HEK293 (cell line): ENCODE results near the gene EID2.

Source experiments
- FEZF1 ChIP-seq: fragments of 450-650 bp; formaldehyde crosslinking; IDR thresholded peaks from 2 replicates; pipeline ENCODE4 v1.5.1; 2016; ENCODE audit warnings: missing biosample characterization, missing genetic modification characterization
- MYNN ChIP-seq: fragments of 450-650 bp; formaldehyde crosslinking; IDR thresholded peaks from 2 replicates; pipeline ENCODE4 v1.5.1; 2016; ENCODE audit warnings: missing biosample characterization, missing genetic modification characterization, borderline replicate concordance
- ZNF433 ChIP-seq: fragments of 450-650 bp; formaldehyde crosslinking; IDR thresholded peaks from 2 replicates; pipeline ENCODE4 v1.5.1; 2016; ENCODE audit warnings: missing biosample characterization, missing genetic modification characterization, low read depth
- TF ChIP-seq, protein P1 (sequence below): fragments of 450-650 bp; formaldehyde crosslinking; IDR thresholded peaks from 2 replicates; pipeline ENCODE4 v1.5.1; 2016; ENCODE audit warnings: missing biosample characterization, missing genetic modification characterization

DNA sequence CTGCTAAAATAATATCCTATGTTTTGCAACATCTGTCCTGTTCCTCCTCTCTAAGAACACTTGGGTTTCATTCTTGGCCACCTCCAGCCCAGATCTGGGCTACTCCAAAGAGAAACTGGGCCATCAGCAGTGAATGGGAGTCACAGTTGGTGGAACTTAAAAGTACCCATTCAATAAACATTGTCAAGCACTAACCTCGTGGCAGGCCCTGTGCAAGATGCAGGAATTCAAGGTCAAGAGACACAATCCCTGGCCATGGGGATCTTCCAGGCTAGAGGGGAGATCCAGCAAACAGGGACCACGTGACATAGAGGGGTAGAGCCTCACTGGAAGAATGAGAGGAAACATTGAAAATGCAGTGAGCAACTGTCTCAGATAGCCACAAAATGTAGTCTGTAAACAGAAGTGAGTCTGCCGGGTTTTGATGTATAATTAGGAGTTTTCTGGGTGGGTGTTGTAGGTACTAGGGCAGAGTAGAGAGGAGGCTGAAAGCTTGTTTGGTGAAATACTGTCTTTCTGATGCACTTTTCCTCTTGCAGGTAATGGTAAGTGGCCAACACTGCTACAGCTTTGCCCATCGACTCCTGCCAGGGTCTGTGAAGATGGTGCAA, 14.8 kb upstream of the EID2 start:
- no peak for TF ChIP-seq MYNN (tag by site-specific recombination)
- TF ChIP-seq, protein P1, sequence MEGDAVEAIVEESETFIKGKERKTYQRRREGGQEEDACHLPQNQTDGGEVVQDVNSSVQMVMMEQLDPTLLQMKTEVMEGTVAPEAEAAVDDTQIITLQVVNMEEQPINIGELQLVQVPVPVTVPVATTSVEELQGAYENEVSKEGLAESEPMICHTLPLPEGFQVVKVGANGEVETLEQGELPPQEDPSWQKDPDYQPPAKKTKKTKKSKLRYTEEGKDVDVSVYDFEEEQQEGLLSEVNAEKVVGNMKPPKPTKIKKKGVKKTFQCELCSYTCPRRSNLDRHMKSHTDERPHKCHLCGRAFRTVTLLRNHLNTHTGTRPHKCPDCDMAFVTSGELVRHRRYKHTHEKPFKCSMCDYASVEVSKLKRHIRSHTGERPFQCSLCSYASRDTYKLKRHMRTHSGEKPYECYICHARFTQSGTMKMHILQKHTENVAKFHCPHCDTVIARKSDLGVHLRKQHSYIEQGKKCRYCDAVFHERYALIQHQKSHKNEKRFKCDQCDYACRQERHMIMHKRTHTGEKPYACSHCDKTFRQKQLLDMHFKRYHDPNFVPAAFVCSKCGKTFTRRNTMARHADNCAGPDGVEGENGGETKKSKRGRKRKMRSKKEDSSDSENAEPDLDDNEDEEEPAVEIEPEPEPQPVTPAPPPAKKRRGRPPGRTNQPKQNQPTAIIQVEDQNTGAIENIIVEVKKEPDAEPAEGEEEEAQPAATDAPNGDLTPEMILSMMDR (tag by site-specific recombination), result no peak
- TF ChIP-seq ZNF433 (tag by site-specific recombination), result no peak
- no peak for TF ChIP-seq FEZF1 (tag by site-specific recombination)
